MM.1S (cell line): ENCODE measurements around the gene FARS2.

Experiments
- DNase-seq: peaks from one replicate; pipeline ENCODE4 v3.0.0-alpha.2; 2015
- H2AFZ ChIP-seq: fragments of 300-600 bp; sonication (generic); 2 replicates; pipeline ENCODE4 v1.6.0; 2016; ENCODE audit warnings: antibody characterized with exemption, low read length
- H3F3A ChIP-seq: fragments of 300-600 bp; sonication (generic); 2 replicates; pipeline ENCODE4 v1.6.1; 2016; ENCODE audit warnings: mild to moderate bottlenecking, antibody characterized with exemption, low read length, moderate library complexity, mixed read lengths; ENCODE audit not compliant: insufficient read depth
- H3K27ac ChIP-seq: fragments of 300-600 bp; sonication (generic); 2 replicates; pipeline ENCODE4 v1.5.1; 2016; ENCODE audit warnings: mild to moderate bottlenecking, low read length
- H3K27me3 ChIP-seq: fragments of 300-600 bp; sonication (generic); replicated peaks from 2 replicates; pipeline ENCODE4 v1.6.0; 2016; ENCODE audit warnings: low read length; ENCODE audit not compliant: insufficient read depth
- H3K36me3 ChIP-seq: fragments of 300-600 bp; sonication (generic); replicated peaks from 2 replicates; pipeline ENCODE4 v1.6.1; 2016; ENCODE audit warnings: mild to moderate bottlenecking, low read length, mixed read lengths; ENCODE audit not compliant: insufficient read depth
- H3K4me1 ChIP-seq: fragments of 300-600 bp; sonication (generic); 2 replicates; pipeline ENCODE4 v1.6.1; 2016; ENCODE audit warnings: low read length, mixed read lengths
- H3K4me2 ChIP-seq: fragments of 300-600 bp; sonication (generic); 2 replicates; pipeline ENCODE4 v1.6.0; 2016; ENCODE audit warnings: low read depth, low read length
- H3K4me3 ChIP-seq: fragments of 300-600 bp; sonication (generic); 2 replicates; pipeline ENCODE4 v1.5.1; 2016; ENCODE audit warnings: low read length, mixed read lengths
- H3K79me2 ChIP-seq: fragments of 300-600 bp; sonication (generic); 2 replicates; pipeline ENCODE4 v1.6.1; 2016; ENCODE audit warnings: mixed run types, low read length, mixed read lengths
- H3K9ac ChIP-seq: fragments of 300-600 bp; sonication (generic); 2 replicates; pipeline ENCODE4 v1.6.1; 2016; ENCODE audit warnings: low read length, mixed read lengths
- H3K9me2 ChIP-seq: fragments of 300-600 bp; sonication (generic); replicated peaks from 2 replicates; pipeline ENCODE4 v1.6.1; 2016; ENCODE audit warnings: mild to moderate bottlenecking, low read length, mixed read lengths; ENCODE audit not compliant: insufficient read depth
- H3K9me3 ChIP-seq: fragments of 300-600 bp; sonication (generic); replicated peaks from 2 replicates; pipeline ENCODE4 v1.6.1; 2016; ENCODE audit warnings: mild to moderate bottlenecking, low read length, mixed read lengths; ENCODE audit not compliant: insufficient read depth
- H4K20me1 ChIP-seq: fragments of 300-600 bp; sonication (generic); 2 replicates; pipeline ENCODE4 v1.6.1; 2016; ENCODE audit warnings: mild to moderate bottlenecking, low read length, moderate library complexity, mixed read lengths; ENCODE audit not compliant: insufficient read depth
- EZH2 ChIP-seq: fragments of 300-600 bp; sonication (generic); optimal IDR thresholded peaks from 2 replicates; pipeline ENCODE3; 2017; ENCODE audit warnings: low read depth, mild to moderate bottlenecking, antibody characterized with exemption, low read length, mixed read lengths
- EZH2phosphoT487 ChIP-seq: fragments of 300-600 bp; sonication (generic); IDR thresholded peaks from 2 replicates; pipeline ENCODE4 v1.6.1; 2018; ENCODE audit warnings: antibody characterized with exemption, low read length
- TF ChIP-seq, protein P1 (sequence below): fragments of 300-600 bp; sonication (generic); IDR thresholded peaks from 2 replicates; pipeline ENCODE4 v1.5.1; 2016; ENCODE audit warnings: antibody characterized with exemption, low read length, mixed read lengths

Gene FARS2

GRCh38 chr6:5645328-5646290 is 384.3 kb downstream of the FARS2 start:
- no peak for TF ChIP-seq EZH2
- no peak for TF ChIP-seq EZH2phosphoT487
- TF ChIP-seq, protein P1, sequence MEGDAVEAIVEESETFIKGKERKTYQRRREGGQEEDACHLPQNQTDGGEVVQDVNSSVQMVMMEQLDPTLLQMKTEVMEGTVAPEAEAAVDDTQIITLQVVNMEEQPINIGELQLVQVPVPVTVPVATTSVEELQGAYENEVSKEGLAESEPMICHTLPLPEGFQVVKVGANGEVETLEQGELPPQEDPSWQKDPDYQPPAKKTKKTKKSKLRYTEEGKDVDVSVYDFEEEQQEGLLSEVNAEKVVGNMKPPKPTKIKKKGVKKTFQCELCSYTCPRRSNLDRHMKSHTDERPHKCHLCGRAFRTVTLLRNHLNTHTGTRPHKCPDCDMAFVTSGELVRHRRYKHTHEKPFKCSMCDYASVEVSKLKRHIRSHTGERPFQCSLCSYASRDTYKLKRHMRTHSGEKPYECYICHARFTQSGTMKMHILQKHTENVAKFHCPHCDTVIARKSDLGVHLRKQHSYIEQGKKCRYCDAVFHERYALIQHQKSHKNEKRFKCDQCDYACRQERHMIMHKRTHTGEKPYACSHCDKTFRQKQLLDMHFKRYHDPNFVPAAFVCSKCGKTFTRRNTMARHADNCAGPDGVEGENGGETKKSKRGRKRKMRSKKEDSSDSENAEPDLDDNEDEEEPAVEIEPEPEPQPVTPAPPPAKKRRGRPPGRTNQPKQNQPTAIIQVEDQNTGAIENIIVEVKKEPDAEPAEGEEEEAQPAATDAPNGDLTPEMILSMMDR: no peak
- no peak overlapping the region for H3K4me2 ChIP-seq
- no peak overlapping the region for H2AFZ ChIP-seq
- H3K4me1 ChIP-seq: no peaks in the 10 kb centered on the region
- DNase-seq: no peak
- H3K9me2 ChIP-seq: no peaks in the 10 kb centered on the region
- no peak overlapping the region for H3K4me3 ChIP-seq
- no peaks in the 10 kb centered on the region for H3F3A ChIP-seq
- no peaks in the 10 kb centered on the region for H3K36me3 ChIP-seq
- no peaks in the 10 kb centered on the region for H4K20me1 ChIP-seq
- no peaks in the 10 kb centered on the region for H3K9me3 ChIP-seq
- H3K27me3 ChIP-seq: no peaks in the 10 kb centered on the region
- no peak overlapping the region for H3K27ac ChIP-seq
- no peaks in the 10 kb centered on the region for H3K79me2 ChIP-seq
- H3K9ac ChIP-seq: no peak overlapping the region

- Histone ChIP-seq H3K9ac (no peak overlapping the region), H3K27ac (no peak overlapping the region), H3K36me3 (no peaks in the 10 kb centered on the region), H3K9me3 (no peaks in the 10 kb centered on the region), H3K4me3 (no peak overlapping the region), H3K27me3 (no peaks in the 10 kb centered on the region), H3K79me2 (no peaks in the 10 kb centered on the region), H4K20me1 (no peaks in the 10 kb centered on the region), H3K4me2 (no peak overlapping the region), H3F3A (no peaks in the 10 kb centered on the region), H2AFZ (no peak overlapping the region), H3K4me1 (no peaks in the 10 kb centered on the region), H3K9me2 (no peaks in the 10 kb centered on the region)
- DNase-seq: no peak
- TF ChIP-seq EZH2: no peak
- TF ChIP-seq, protein P1: no peak
- TF ChIP-seq EZH2phosphoT487: no peak
Observed at GRCh38 chr6:5652406-5653137, 391.3 kb downstream of the FARS2 start.

GRCh38 chr6:5653801-5654200 is 392.5 kb downstream of the FARS2 start:
- Histone ChIP-seq H3K9me2 (no peaks in the 10 kb centered on the region), H2AFZ (no peak overlapping the region), H3F3A (no peaks in the 10 kb centered on the region), H3K36me3 (no peaks in the 10 kb centered on the region), H3K27ac (no peak overlapping the region), H3K4me1 (no peaks in the 10 kb centered on the region), H3K79me2 (no peaks in the 10 kb centered on the region), H3K27me3 (no peaks in the 10 kb centered on the region), H3K4me3 (no peak overlapping the region), H3K4me2 (no peak overlapping the region), H3K9ac (no peak overlapping the region), H4K20me1 (no peaks in the 10 kb centered on the region), H3K9me3 (no peaks in the 10 kb centered on the region)
- DNase-seq: no peak
- TF ChIP-seq EZH2 (no peak), EZH2phosphoT487 (no peak)
- TF ChIP-seq, protein P1: no peak
